Bladder microvascular endothelial cell (primary cell): ENCODE results near the gene SPATA31A3. TPM values are rescaled to one million over a fixed set of nuclear protein-coding genes. Genes with fewer than 3 reads are reported as not detected.

Experiments
- total RNA-seq: library from RNA; depleted of rRNA; stranded (reverse); fragments of >200 nt; gene quantifications from 2 replicates; pipeline ENCODE4 v1.2.3, GENCODE V29; 2014

The SPATA31A3 gene
- total RNA-seq: not detected in 2 replicates

DNA sequence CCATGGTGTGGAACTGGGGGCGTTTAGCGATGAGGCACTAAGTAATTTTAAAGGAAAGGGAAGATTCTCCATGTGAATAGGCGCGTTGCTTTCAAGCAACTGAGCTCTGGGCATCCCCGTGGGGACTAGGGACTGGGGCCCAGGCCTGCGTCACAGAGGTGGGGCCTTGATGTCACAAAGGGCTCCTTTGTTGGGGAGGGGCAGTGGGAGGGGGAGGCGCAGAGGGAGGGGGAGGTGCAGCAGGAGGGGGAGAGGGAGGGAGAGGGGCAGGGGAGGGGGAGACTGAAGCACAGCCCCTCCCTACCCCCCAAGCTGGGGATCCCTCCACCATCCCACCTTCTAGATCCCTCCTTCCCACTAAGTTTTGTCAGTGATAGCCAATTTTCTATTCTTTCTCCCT lies at the start of gene SPATA31A3:
Gene SPATA31A3, minus strand, starts transcription at position 101 of the 400 bp plus-strand sequence. Its CDS starts 29 bp downstream, at position 72.

Other genes starting within 250 kb of the SPATA31A3 start
- gene ZNF658, start 91.8 kb downstream of the SPATA31A3 start, total RNA-seq: 2.8 and 5.0 TPM in 2 replicates